PFSK-1 (cell line): Measurements from ENCODE around the gene SH3RF1.

ENCODE experiments used
- FOXP2 ChIP-seq: optimal IDR thresholded peaks from 2 replicates; pipeline ENCODE3; 2011; ENCODE audit warnings: borderline replicate concordance, control low read depth, inconsistent platforms; ENCODE audit not compliant: insufficient read depth; ENCODE audit errors: extremely low read length, extremely low read depth
- POLR2AphosphoS5 ChIP-seq: IDR thresholded peaks from 2 replicates; pipeline ENCODE4 v1.6.1; 2012; ENCODE audit warnings: low read depth, mild to moderate bottlenecking, control low read depth, low read length, moderate library complexity
- REST ChIP-seq, 2 experiments: IDR thresholded peaks; 2 replicates each; pipeline versions ENCODE4 v1.6.1 to v1.8.0; 2011 to 2012; ENCODE audit warnings: low read depth in 2 of 2, low read length in 2 of 2, control low read depth in 1 of 2, inconsistent platforms in 1 of 2, mild to moderate bottlenecking in 1 of 2, moderate library complexity in 1 of 2; ENCODE audit not compliant: insufficient read depth in 1 of 2
- SIN3A ChIP-seq: IDR thresholded peaks from 2 replicates; pipeline ENCODE4 v1.6.1; 2012; ENCODE audit warnings: mild to moderate bottlenecking, low read length, moderate library complexity, borderline replicate concordance; ENCODE audit not compliant: insufficient read depth
- TAF1 ChIP-seq: IDR thresholded peaks from 2 replicates; pipeline ENCODE4 v1.6.1; 2012; ENCODE audit warnings: low read length, control low read depth, borderline replicate concordance; ENCODE audit not compliant: insufficient read depth

DNA sequence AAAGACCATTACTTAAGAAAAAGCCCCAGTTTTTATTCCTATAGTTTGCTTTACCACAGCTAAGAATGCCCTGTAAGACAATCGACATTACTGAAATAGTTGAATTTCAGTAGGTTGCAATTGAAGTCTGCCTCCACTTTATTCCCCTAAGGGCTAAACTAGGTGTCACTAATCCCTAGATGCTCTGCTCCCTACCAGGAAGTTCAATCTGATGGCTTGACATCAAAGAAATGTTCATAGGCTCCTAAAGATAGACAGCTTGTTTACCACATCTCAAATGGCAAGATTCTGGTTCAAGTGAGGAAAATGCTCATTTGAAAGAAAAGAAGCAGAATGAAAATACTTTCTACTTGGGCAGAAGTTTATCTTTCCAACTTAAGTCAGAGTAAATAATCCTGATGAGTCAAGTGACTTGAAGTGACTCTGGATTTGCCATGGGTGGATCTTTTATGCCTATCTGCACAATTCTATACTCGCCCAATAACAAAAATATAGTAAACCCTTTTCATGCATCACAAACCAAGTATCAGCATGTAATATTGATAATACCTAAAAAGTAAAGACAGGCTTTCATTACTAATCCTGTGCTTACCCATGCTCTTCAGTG is 117.2 kb downstream of the SH3RF1 start:
- TF ChIP-seq POLR2AphosphoS5 (no peak), FOXP2 (no peak), REST (IDR thresholded peaks at IDR 0.05; ENCODE audit: insufficient read depth in 1 of 2, low read depth in 2 of 2, low read length in 2 of 2) (no peak), TAF1 (no peak), SIN3A (no peak)
